IMR-90 (cell line): ENCODE data around the gene TMEM117. TPM values are rescaled to one million over a fixed set of nuclear protein-coding genes. Genes with fewer than 3 reads are reported as not detected.

ENCODE experiments used
- ATAC-seq: fragments of 200-7000 bp; cut with Tn5 transposase; 2 replicates; pipeline ENCODE4 v1.9.1; 2020; ENCODE audit warnings: low read depth, mild to moderate bottlenecking, moderate library complexity
- BruUV-seq: library from RNA; stranded (reverse); fragments of 400-500 nt; replicated peaks from 2 replicates; lab custom pipeline; 2021; lab: Mats Ljungman, UMichigan
- CTCF ChIA-PET: fragments of 300-600 bp; formaldehyde crosslinking; extraction: SDS; loops from one replicate; lab custom pipeline; 2021; ENCODE audit warnings: antibody characterized with exemption; lab: Yijun Ruan, JAX
- POLR2A ChIA-PET: fragments of 300-600 bp; sonication (Branson Sonifier 250); formaldehyde crosslinking; loops from one replicate; lab custom pipeline; 2022; ENCODE audit warnings: antibody characterized with exemption; ENCODE audit not compliant: unreplicated experiment; lab: Charles Lee
- DNase-seq: peaks from one replicate; pipeline ENCODE4 v3.0.0; 2013
- H2AFZ ChIP-seq: replicated peaks from 2 replicates; pipeline ENCODE3; 2013; ENCODE audit warnings: low read length, mild to moderate bottlenecking; ENCODE audit not compliant: poor library complexity
- H2AK5ac ChIP-seq: 2 replicates; pipeline ENCODE4 v1.6.1; 2013; ENCODE audit warnings: low read depth, low read length, inconsistent platforms
- H2AK9ac ChIP-seq: replicated peaks from 2 replicates; pipeline ENCODE3; 2013; ENCODE audit warnings: mild to moderate bottlenecking, low read depth, low read length, moderate library complexity; ENCODE audit not compliant: poor library complexity
- H2BK120ac ChIP-seq: 2 replicates; pipeline ENCODE4 v1.6.1; 2013; ENCODE audit warnings: low read depth, low read length, inconsistent platforms
- H2BK15ac ChIP-seq: 3 replicates; pipeline ENCODE4 v1.6.1; 2013; ENCODE audit warnings: low read depth, low read length, inconsistent platforms
- H2BK20ac ChIP-seq: 2 replicates; pipeline ENCODE4 v1.6.1; 2013; ENCODE audit warnings: low read depth, mild to moderate bottlenecking, inconsistent platforms, low read length, moderate library complexity
- H2BK5ac ChIP-seq: 2 replicates; pipeline ENCODE4 v1.6.1; 2013; ENCODE audit warnings: mild to moderate bottlenecking, low read depth, low read length, inconsistent platforms; ENCODE audit not compliant: poor library complexity, severe bottlenecking
- H3K14ac ChIP-seq: replicated peaks from 2 replicates; pipeline ENCODE4 v1.6.1; 2013; ENCODE audit warnings: low read depth, low read length, inconsistent platforms
- H3K18ac ChIP-seq: 2 replicates; pipeline ENCODE4 v1.6.1; 2013; ENCODE audit warnings: low read depth, low read length, control low read depth
- H3K23ac ChIP-seq: 2 replicates; pipeline ENCODE4 v1.6.1; 2013; ENCODE audit warnings: low read depth, low read length, inconsistent platforms
- H3K27ac ChIP-seq: 2 replicates; pipeline ENCODE4 v1.5.1; 2013; ENCODE audit warnings: mild to moderate bottlenecking, control low read depth, low read length; ENCODE audit not compliant: insufficient read depth
- H3K27me3 ChIP-seq: 2 replicates; pipeline ENCODE4 v1.6.1; 2013; ENCODE audit warnings: low read length; ENCODE audit not compliant: control insufficient read depth, insufficient read depth
- H3K36me3 ChIP-seq: 2 replicates; pipeline ENCODE4 v1.6.1; 2013; ENCODE audit warnings: low read length, mixed read lengths; ENCODE audit not compliant: control insufficient read depth, insufficient read depth
- H3K4ac ChIP-seq: 2 replicates; pipeline ENCODE4 v1.6.1; 2013; ENCODE audit warnings: low read depth, low read length, inconsistent platforms
- H3K4me1 ChIP-seq: 2 replicates; pipeline ENCODE4 v1.6.1; 2013; ENCODE audit warnings: low read length, mixed read lengths; ENCODE audit not compliant: control insufficient read depth, insufficient read depth
- H3K4me2 ChIP-seq: 2 replicates; pipeline ENCODE4 v1.6.1; 2013; ENCODE audit warnings: low read depth, mild to moderate bottlenecking, control low read depth, low read length, moderate library complexity
- H3K4me3 ChIP-seq: 2 replicates; pipeline ENCODE4 v1.5.1; 2013; ENCODE audit warnings: low read depth, mild to moderate bottlenecking, control low read depth, low read length, moderate library complexity; ENCODE audit not compliant: insufficient read depth
- H3K56ac ChIP-seq: 2 replicates; pipeline ENCODE4 v1.6.1; 2013; ENCODE audit warnings: low read length, inconsistent platforms; ENCODE audit not compliant: insufficient read depth; ENCODE audit errors: extremely low read depth
- H3K79me1 ChIP-seq, 2 experiments: 2 replicates each; pipeline ENCODE4 v1.6.1; 2013; ENCODE audit warnings: low read length in 2 of 2, inconsistent platforms in 1 of 2, low read depth in 1 of 2
- H3K9ac ChIP-seq: 2 replicates; pipeline ENCODE4 v1.6.1; 2013; ENCODE audit warnings: low read depth, low read length, control low read depth
- H3K9me1 ChIP-seq: 2 replicates; pipeline ENCODE4 v1.6.1; 2013; ENCODE audit warnings: low read length, inconsistent platforms; ENCODE audit not compliant: insufficient read depth
- H3K9me3 ChIP-seq: 2 replicates; pipeline ENCODE4 v1.6.1; 2013; ENCODE audit warnings: low read length; ENCODE audit not compliant: control insufficient read depth, insufficient read depth
- H4K20me1 ChIP-seq: 2 replicates; pipeline ENCODE4 v1.6.1; 2013; ENCODE audit warnings: low read length, inconsistent platforms; ENCODE audit not compliant: insufficient read depth
- H4K5ac ChIP-seq: 2 replicates; pipeline ENCODE4 v1.6.1; 2013; ENCODE audit warnings: mild to moderate bottlenecking, low read depth, low read length, control low read depth
- H4K8ac ChIP-seq, 2 experiments: 2 replicates each; pipeline ENCODE4 v1.6.1; 2013; ENCODE audit warnings: low read depth in 2 of 2, low read length in 2 of 2, control low read depth in 1 of 2, inconsistent platforms in 1 of 2
- H4K91ac ChIP-seq: 2 replicates; pipeline ENCODE4 v1.6.1; 2013; ENCODE audit warnings: low read depth, low read length, inconsistent platforms; ENCODE audit not compliant: insufficient read depth
- BHLHE40 ChIP-seq: fragments of 150-350 bp; IDR thresholded peaks from 2 replicates; pipeline ENCODE4 v1.6.1; 2016; ENCODE audit warnings: mild to moderate bottlenecking, low read depth, low read length
- CEBPB ChIP-seq: IDR thresholded peaks from 2 replicates; pipeline ENCODE4 v1.6.1; 2012; ENCODE audit warnings: low read depth, low read length, improper control_type of control experiment
- CHD1 ChIP-seq: IDR thresholded peaks from 2 replicates; pipeline ENCODE4 v1.6.1; 2012; ENCODE audit warnings: low read depth, low read length, improper control_type of control experiment
- MAFK ChIP-seq: IDR thresholded peaks from 2 replicates; pipeline ENCODE4 v1.6.1; 2012; ENCODE audit warnings: low read depth, low read length, improper control_type of control experiment
- MAZ ChIP-seq: IDR thresholded peaks from 2 replicates; pipeline ENCODE4 v1.6.1; 2012; ENCODE audit warnings: low read depth, mild to moderate bottlenecking, low read length, improper control_type of control experiment, moderate library complexity, borderline replicate concordance
- MXI1 ChIP-seq: IDR thresholded peaks from 2 replicates; pipeline ENCODE4 v1.6.1; 2012; ENCODE audit warnings: low read depth, mild to moderate bottlenecking, low read length, moderate library complexity, borderline replicate concordance
- NFE2L2 ChIP-seq: fragments of 150-350 bp; IDR thresholded peaks from 2 replicates; pipeline ENCODE4 v1.6.1; 2016; ENCODE audit warnings: low read depth, mild to moderate bottlenecking, low read length
- RAD21 ChIP-seq: IDR thresholded peaks from 2 replicates; pipeline ENCODE4 v1.6.1; 2012; ENCODE audit warnings: low read length, improper control_type of control experiment
- RCOR1 ChIP-seq: IDR thresholded peaks from 2 replicates; pipeline ENCODE4 v1.6.1; 2012; ENCODE audit warnings: mild to moderate bottlenecking, low read length, improper control_type of control experiment; ENCODE audit not compliant: insufficient replicate concordance
- SMC3 ChIP-seq: fragments of 150-350 bp; IDR thresholded peaks from 2 replicates; pipeline ENCODE4 v1.6.1; 2016; ENCODE audit warnings: low read depth, mild to moderate bottlenecking, antibody characterized with exemption, low read length, moderate library complexity
- USF2 ChIP-seq: fragments of 150-350 bp; IDR thresholded peaks from 2 replicates; pipeline ENCODE4 v1.6.1; 2017; ENCODE audit warnings: mild to moderate bottlenecking, antibody characterized with exemption, low read length, low read depth
- WGBS, 2 experiments: methylation state at CpG; one replicate each; pipeline versions ENCODE4 v1.1.5 to v1.1.7; 2013; ENCODE audit warnings: missing lambda C conversion rate in 2 of 2; ENCODE audit not compliant: insufficient read length in 1 of 2; ENCODE audit errors: extremely low coverage in 2 of 2; 5-methylcytosine and 5-hydroxymethylcytosine counted together
- dilution Hi-C: fragments of 300-500 bp; cut with HindIII; formaldehyde crosslinking; loops from one replicate; pipeline ENCODE4 v1.14.3; 2018; ENCODE audit warnings: low sequenced_read_pairs; ENCODE audit not compliant: unreplicated experiment
- in situ Hi-C: fragments of 300-500 bp; cut with MboI; formaldehyde crosslinking; loops from 3 replicates; pipeline ENCODE4 v1.14.3; 2019; ENCODE audit warnings: low sequenced_read_pairs, inconsistent platforms, mixed read lengths
- intact Hi-C: fragments of 100-400 bp; cut with micrococcal nuclease; formaldehyde crosslinking; loops from 2 replicates; pipeline ENCODE4 v1.10.0; 2022
- polyA plus RNA-seq, 3 experiments: library from polyadenylated mRNA; depleted of rRNA; stranded (reverse); fragments of >200 nt; gene quantifications; 2 replicates each; pipeline ENCODE4 v1.2.3, GENCODE V29; 2012; ENCODE audit warnings: low replicate concordance in 1 of 3
- total RNA-seq: library from RNA; depleted of rRNA; stranded (reverse); fragments of >200 nt; gene quantifications from 2 replicates; pipeline ENCODE4 v1.2.3, GENCODE V29; 2012
- TF ChIP-seq, protein P1 (sequence below): conservative IDR thresholded peaks from 2 replicates; pipeline ENCODE4 v1.5.1; 2012; ENCODE audit warnings: mild to moderate bottlenecking, low read depth, low read length, improper control_type of control experiment

TMEM117 gene
- total and polyA plus RNA-seq, 2 of the 4 experiments (the other 2 are of a cell fraction) = 8.7 to 21.0 TPM

DNA sequence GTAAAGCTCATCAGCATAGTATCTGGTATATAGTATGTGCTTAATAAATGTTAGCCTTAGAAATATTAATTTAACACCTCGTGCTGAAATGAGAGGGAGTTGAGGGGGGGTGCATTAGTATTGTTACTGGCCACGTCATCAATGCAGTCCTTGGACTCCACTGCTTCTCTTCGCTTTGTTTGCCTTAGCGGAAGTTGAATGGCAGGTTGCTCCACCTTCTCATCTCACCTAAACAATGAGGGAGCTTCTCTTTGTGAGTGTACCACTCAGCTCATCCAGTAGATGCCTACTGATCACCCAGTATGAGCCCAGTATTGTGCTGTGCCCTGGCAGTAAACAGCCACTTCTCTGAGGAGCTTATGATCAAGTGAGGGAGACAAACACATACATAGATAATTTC lies 4.5 kb downstream of the TMEM117 start:
- Histone ChIP-seq H2BK15ac (no peak overlapping the region), H3K18ac (no peak overlapping the region), H3K56ac (no peak overlapping the region), H2BK120ac (no peak overlapping the region), H3K79me1 (peaks cover 7 to 24% of the 10 kb centered on the region in 2 experiments), H3K27ac (no peak overlapping the region), H3K9ac (no peak overlapping the region), H2AK9ac (no peak overlapping the region), H3K23ac (0 out of 2 replicates have a peak overlapping the region, but pooled peaks have one; percentile 25), H4K20me1 (no peaks in the 10 kb centered on the region), H3K9me3 (no peaks in the 10 kb centered on the region), H3K4me3 (no peak overlapping the region), H3K4me1 (peaks cover 2% of the 10 kb centered on the region; the same call in 1 of the 2 replicates), H2AFZ (no peak overlapping the region), H3K36me3 (no peaks in the 10 kb centered on the region), H4K5ac (no peak overlapping the region), H3K27me3 (no peaks in the 10 kb centered on the region), H3K4me2 (no peak overlapping the region), H4K91ac (no peak overlapping the region), H3K14ac (no peak overlapping the region), H2AK5ac (no peak overlapping the region), H3K4ac (no peak overlapping the region), H2BK5ac (no peak overlapping the region), H3K9me1 (peaks cover under 1% of the 10 kb centered on the region; the same call in 1 of the 2 replicates), H2BK20ac (no peak overlapping the region), H4K8ac (no peak overlapping the region)
- dilution Hi-C loops (no loop called here), intact Hi-C loops (no loop called here), in situ Hi-C loops (no loop called here)
- DNase-seq = no peak
- TF ChIP-seq RAD21 = no peak
- no peak for TF ChIP-seq RCOR1
- TF ChIP-seq USF2 = no peak
- no peak for TF ChIP-seq CEBPB
- no peak for TF ChIP-seq SMC3
- no peak for TF ChIP-seq CHD1
- TF ChIP-seq MAZ = no peak
- TF ChIP-seq BHLHE40 = no peak
- TF ChIP-seq, protein P1, sequence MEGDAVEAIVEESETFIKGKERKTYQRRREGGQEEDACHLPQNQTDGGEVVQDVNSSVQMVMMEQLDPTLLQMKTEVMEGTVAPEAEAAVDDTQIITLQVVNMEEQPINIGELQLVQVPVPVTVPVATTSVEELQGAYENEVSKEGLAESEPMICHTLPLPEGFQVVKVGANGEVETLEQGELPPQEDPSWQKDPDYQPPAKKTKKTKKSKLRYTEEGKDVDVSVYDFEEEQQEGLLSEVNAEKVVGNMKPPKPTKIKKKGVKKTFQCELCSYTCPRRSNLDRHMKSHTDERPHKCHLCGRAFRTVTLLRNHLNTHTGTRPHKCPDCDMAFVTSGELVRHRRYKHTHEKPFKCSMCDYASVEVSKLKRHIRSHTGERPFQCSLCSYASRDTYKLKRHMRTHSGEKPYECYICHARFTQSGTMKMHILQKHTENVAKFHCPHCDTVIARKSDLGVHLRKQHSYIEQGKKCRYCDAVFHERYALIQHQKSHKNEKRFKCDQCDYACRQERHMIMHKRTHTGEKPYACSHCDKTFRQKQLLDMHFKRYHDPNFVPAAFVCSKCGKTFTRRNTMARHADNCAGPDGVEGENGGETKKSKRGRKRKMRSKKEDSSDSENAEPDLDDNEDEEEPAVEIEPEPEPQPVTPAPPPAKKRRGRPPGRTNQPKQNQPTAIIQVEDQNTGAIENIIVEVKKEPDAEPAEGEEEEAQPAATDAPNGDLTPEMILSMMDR = no peak
- TF ChIP-seq MXI1 = no peak
- no peak for TF ChIP-seq NFE2L2
- TF ChIP-seq MAFK = no peak
- CTCF ChIA-PET = interaction anchor here (0.7 kb wide), 1 partner anchor 1778 kb away, joined by 3 read pairs; no protein-coding TSS in a partner anchor
- no TSS peak for BruUV-seq
- whole genome bisulfite sequencing, 2 experiments = no CpG with 5 or more reads among the region's 4 CpGs
- POLR2A ChIA-PET = no interaction called here
- ATAC-seq = no peak
